ENCODE results near the gene CLECL1. TPM values are rescaled to one million over a fixed set of nuclear protein-coding genes. Genes with fewer than 3 reads are reported as not detected.

CLECL1 gene
- total and polyA plus RNA-seq, 2 experiments from 2014 or later: not detected

DNA sequence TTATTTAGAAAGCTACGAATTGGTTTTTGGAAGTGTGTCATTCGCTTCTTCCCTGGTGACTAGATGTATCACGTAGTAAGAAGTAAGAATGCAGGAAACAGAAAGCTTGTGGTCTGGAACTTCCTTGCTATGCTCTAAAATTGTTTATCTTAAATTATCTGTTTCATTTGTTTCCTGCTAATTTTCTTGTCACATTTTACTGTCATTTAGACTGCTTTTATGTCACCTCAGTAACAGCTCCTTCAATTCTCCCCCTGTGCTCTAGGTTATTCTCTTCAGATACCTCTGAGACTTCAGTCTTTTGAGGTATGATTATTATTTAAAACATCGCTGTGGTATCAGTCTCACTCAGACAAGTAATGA lies 28.5 kb upstream of the CLECL1 start:
- no peaks in the 10 kb centered on the region for H3F3A ChIP-seq (replicated peaks; ENCODE audit: low read depth)
- no peaks in the 10 kb centered on the region for H3K36me3 ChIP-seq (ENCODE audit: insufficient read depth)
- no peak for DNase-seq (ENCODE audit: low spot score)
- H2AFZ ChIP-seq: no peak overlapping the region
- no peaks in the 10 kb centered on the region for H3K79me2 ChIP-seq (replicated peaks; ENCODE audit: insufficient read depth)
- H3K27me3 ChIP-seq (ENCODE audit: insufficient read depth): no peaks in the 10 kb centered on the region
- ATAC-seq: no peak
- no peaks in the 10 kb centered on the region for H3K27me3 Mint-ChIP-seq (ENCODE audit: insufficient read depth, low read depth, poor library complexity)
- H3K36me3 Mint-ChIP-seq (ENCODE audit: low read depth): no peaks in the 10 kb centered on the region
- no peak overlapping the region for H3K4me2 ChIP-seq
- no peaks in the 10 kb centered on the region for H3K9me2 ChIP-seq (ENCODE audit: insufficient read depth)
- H3K27ac ChIP-seq (ENCODE audit: low read depth): no peak overlapping the region
- H3K4me1 Mint-ChIP-seq: peaks cover 15% of the 10 kb centered on the region; the same call in 2 of the 3 replicates
- H3K9me3 Mint-ChIP-seq: no peaks in the 10 kb centered on the region
- H3K27ac Mint-ChIP-seq: no peak overlapping the region
- H4K20me1 ChIP-seq (replicated peaks; ENCODE audit: insufficient read depth): no peaks in the 10 kb centered on the region
- TF ChIP-seq CTCF (conservative IDR thresholded peaks at IDR 0.05; ENCODE audit: low read depth in 2 of 2): no peak
- TF ChIP-seq, protein P1, sequence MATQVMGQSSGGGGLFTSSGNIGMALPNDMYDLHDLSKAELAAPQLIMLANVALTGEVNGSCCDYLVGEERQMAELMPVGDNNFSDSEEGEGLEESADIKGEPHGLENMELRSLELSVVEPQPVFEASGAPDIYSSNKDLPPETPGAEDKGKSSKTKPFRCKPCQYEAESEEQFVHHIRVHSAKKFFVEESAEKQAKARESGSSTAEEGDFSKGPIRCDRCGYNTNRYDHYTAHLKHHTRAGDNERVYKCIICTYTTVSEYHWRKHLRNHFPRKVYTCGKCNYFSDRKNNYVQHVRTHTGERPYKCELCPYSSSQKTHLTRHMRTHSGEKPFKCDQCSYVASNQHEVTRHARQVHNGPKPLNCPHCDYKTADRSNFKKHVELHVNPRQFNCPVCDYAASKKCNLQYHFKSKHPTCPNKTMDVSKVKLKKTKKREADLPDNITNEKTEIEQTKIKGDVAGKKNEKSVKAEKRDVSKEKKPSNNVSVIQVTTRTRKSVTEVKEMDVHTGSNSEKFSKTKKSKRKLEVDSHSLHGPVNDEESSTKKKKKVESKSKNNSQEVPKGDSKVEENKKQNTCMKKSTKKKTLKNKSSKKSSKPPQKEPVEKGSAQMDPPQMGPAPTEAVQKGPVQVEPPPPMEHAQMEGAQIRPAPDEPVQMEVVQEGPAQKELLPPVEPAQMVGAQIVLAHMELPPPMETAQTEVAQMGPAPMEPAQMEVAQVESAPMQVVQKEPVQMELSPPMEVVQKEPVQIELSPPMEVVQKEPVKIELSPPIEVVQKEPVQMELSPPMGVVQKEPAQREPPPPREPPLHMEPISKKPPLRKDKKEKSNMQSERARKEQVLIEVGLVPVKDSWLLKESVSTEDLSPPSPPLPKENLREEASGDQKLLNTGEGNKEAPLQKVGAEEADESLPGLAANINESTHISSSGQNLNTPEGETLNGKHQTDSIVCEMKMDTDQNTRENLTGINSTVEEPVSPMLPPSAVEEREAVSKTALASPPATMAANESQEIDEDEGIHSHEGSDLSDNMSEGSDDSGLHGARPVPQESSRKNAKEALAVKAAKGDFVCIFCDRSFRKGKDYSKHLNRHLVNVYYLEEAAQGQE (IDR thresholded peaks at IDR 0.05; ENCODE audit: unreplicated experiment): no peak
- no peak for TF ChIP-seq CREB1 (CRISPR knock-in tag; IDR thresholded peaks at IDR 0.05; ENCODE audit: low read depth)
- TF ChIP-seq EZH2phosphoT487 (IDR thresholded peaks at IDR 0.05; ENCODE audit: unreplicated experiment): no peak
- TF ChIP-seq, protein P2, sequence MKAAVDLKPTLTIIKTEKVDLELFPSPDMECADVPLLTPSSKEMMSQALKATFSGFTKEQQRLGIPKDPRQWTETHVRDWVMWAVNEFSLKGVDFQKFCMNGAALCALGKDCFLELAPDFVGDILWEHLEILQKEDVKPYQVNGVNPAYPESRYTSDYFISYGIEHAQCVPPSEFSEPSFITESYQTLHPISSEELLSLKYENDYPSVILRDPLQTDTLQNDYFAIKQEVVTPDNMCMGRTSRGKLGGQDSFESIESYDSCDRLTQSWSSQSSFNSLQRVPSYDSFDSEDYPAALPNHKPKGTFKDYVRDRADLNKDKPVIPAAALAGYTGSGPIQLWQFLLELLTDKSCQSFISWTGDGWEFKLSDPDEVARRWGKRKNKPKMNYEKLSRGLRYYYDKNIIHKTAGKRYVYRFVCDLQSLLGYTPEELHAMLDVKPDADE (IDR thresholded peaks at IDR 0.05): no peak
- no peak for TF ChIP-seq POLR2AphosphoS5 (IDR thresholded peaks at IDR 0.05; ENCODE audit: low read depth)
- TF ChIP-seq ZNF114 (CRISPR knock-in tag; IDR thresholded peaks at IDR 0.05): no peak
- TF ChIP-seq NANOG (IDR thresholded peaks at IDR 0.05; ENCODE audit: borderline replicate concordance): no peak
- TF ChIP-seq EZH2 (IDR thresholded peaks at IDR 0.05; ENCODE audit: low read depth, unreplicated experiment): no peak
- TF ChIP-seq JUNB (IDR thresholded peaks at IDR 0.05; ENCODE audit: unreplicated experiment): no peak
- TF ChIP-seq, protein P3, sequence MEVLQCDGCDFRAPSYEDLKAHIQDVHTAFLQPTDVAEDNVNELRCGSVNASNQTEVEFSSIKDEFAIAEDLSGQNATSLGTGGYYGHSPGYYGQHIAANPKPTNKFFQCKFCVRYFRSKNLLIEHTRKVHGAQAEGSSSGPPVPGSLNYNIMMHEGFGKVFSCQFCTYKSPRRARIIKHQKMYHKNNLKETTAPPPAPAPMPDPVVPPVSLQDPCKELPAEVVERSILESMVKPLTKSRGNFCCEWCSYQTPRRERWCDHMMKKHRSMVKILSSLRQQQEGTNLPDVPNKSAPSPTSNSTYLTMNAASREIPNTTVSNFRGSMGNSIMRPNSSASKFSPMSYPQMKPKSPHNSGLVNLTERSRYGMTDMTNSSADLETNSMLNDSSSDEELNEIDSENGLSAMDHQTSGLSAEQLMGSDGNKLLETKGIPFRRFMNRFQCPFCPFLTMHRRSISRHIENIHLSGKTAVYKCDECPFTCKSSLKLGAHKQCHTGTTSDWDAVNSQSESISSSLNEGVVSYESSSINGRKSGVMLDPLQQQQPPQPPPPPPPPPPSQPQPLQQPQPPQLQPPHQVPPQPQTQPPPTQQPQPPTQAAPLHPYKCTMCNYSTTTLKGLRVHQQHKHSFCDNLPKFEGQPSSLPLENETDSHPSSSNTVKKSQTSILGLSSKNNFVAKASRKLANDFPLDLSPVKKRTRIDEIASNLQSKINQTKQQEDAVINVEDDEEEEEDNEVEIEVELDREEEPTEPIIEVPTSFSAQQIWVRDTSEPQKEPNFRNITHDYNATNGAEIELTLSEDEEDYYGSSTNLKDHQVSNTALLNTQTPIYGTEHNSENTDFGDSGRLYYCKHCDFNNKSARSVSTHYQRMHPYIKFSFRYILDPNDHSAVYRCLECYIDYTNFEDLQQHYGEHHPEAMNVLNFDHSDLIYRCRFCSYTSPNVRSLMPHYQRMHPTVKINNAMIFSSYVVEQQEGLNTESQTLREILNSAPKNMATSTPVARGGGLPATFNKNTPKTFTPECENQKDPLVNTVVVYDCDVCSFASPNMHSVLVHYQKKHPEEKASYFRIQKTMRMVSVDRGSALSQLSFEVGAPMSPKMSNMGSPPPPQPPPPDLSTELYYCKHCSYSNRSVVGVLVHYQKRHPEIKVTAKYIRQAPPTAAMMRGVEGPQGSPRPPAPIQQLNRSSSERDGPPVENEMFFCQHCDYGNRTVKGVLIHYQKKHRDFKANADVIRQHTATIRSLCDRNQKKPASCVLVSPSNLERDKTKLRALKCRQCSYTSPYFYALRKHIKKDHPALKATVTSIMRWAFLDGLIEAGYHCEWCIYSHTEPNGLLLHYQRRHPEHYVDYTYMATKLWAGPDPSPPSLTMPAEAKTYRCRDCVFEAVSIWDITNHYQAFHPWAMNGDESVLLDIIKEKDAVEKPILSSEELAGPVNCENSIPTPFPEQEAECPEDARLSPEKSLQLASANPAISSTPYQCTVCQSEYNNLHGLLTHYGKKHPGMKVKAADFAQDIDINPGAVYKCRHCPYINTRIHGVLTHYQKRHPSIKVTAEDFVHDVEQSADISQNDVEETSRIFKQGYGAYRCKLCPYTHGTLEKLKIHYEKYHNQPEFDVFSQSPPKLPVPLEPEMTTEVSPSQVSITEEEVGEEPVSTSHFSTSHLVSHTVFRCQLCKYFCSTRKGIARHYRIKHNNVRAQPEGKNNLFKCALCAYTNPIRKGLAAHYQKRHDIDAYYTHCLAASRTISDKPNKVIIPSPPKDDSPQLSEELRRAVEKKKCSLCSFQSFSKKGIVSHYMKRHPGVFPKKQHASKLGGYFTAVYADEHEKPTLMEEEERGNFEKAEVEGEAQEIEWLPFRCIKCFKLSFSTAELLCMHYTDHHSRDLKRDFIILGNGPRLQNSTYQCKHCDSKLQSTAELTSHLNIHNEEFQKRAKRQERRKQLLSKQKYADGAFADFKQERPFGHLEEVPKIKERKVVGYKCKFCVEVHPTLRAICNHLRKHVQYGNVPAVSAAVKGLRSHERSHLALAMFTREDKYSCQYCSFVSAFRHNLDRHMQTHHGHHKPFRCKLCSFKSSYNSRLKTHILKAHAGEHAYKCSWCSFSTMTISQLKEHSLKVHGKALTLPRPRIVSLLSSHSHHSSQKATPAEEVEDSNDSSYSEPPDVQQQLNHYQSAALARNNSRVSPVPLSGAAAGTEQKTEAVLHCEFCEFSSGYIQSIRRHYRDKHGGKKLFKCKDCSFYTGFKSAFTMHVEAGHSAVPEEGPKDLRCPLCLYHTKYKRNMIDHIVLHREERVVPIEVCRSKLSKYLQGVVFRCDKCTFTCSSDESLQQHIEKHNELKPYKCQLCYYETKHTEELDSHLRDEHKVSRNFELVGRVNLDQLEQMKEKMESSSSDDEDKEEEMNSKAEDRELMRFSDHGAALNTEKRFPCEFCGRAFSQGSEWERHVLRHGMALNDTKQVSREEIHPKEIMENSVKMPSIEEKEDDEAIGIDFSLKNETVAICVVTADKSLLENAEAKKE (CRISPR knock-in tag; IDR thresholded peaks at IDR 0.05): no peak
- no peak for TF ChIP-seq ZNF331 (CRISPR knock-in tag; IDR thresholded peaks at IDR 0.05; ENCODE audit: low read depth)
- no peak for TF ChIP-seq STAT1 (IDR thresholded peaks at IDR 0.05; ENCODE audit: unreplicated experiment)
- peaks cover 11% of the 10 kb centered on the region; the same call in 1 of the 2 replicates for H3K4me1 ChIP-seq (ENCODE audit: insufficient read depth)
- no peak overlapping the region for H3K4me3 ChIP-seq
- H3K4me3 Mint-ChIP-seq: no peak overlapping the region

Data from GM23338 (cell line).